HG03354 (cell line): ENCODE data around the gene NRXN3.

Experiments
- ATAC-seq: cut with Tn5 transposase; IDR thresholded peaks from one replicate; pipeline ENCODE4 v1.9.1; 2021; ENCODE audit warnings: mild to moderate bottlenecking; ENCODE audit not compliant: unreplicated experiment, poor library complexity, severe bottlenecking

NRXN3 gene

DNA sequence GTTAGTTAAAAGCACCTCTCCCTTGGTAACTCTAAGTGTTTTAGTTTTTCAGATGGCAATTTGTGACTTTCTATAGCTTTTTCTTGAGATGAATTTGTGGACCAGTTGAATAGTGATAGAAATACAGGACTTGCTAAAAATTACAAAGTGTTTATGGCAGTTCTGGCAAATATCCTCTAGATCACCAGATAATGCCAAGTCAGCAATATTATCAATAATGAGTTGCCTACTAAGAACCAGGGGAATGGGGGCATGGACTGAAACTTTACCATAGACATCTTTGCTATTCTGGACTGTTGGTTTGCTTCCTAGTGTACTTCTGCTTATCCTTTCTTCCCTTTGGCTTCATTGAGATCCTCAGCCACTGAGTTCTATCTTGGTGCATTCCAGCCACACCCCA is 1456.9 kb downstream of the NRXN3 start:
- no peak for ATAC-seq

DNA sequence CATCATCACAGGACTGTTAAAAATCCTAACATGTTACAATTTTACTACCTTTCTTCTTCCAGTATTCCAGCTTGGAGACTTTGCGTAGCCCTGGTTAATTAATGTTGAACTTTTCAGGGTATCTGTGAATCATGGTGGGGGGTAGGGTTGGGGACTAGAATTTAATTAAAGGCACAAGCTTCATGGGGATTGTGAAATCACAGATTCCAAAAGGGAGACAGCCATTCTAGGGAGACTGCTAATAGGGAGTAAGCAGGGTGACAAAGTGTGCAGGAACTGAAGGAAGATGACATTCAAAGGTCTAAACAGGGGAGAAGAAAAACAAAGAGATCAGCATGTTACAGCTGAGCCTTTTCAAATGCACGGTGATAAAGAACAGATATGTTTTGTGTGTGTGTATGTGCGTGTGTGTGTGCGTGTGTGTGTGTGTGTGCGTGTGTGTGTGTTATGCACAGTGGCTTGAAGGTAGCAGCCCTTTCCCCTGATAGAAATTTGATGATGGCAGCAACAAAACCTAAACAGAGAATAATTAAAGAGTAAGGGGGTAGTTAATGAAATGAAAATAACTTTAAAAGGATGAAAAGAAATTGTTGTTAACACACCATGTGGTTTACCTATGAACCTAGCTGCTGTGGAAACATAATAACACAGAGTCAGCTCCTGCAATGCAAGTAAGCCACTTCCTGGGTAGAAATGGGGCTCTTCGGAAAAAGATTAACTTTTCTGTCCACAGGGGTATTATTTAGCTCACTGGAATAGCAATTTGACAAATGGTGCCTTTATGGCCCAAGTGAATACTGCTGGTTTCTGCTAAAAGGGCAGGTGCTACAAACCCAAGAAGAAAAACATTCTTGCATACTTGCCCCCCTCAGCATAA is 1459.5 kb downstream of the NRXN3 start:
- no peak for ATAC-seq

DNA sequence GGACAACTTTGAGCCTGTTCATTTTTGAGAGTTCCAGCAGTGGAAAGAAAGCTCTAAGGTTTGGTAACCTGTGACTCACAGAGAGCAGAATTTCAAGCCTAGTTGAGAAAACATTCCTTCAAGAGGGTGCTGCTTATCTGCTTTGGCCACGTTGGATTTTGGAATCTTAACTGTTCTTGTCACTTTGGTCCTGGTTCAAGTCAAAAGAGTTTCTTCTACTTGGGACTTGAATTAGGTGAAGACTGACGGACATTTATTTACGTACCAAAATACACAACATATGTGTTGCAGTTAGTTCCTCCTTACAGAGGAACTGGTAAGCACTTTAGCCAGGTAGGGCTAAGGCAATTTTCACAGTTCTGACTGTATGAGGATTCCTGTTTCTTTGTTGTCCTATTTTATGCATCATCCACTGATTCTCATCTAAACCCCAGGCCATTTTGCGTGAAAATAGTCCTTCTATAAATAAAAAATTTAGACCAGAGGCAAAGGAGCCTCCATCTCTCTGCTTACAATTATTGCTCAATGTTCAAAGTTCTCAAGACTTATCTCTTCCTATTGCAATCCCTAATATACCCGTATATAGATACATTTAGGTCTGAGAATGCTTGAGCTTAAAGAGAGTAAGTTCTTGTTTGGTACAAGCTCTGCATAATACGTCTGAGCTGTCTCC is 1460.3 kb downstream of the NRXN3 start:
- no peak for ATAC-seq

- ATAC-seq = no peak
Observed at GRCh38 chr14:79631276-79631675, 1461.1 kb downstream of the NRXN3 start.

DNA sequence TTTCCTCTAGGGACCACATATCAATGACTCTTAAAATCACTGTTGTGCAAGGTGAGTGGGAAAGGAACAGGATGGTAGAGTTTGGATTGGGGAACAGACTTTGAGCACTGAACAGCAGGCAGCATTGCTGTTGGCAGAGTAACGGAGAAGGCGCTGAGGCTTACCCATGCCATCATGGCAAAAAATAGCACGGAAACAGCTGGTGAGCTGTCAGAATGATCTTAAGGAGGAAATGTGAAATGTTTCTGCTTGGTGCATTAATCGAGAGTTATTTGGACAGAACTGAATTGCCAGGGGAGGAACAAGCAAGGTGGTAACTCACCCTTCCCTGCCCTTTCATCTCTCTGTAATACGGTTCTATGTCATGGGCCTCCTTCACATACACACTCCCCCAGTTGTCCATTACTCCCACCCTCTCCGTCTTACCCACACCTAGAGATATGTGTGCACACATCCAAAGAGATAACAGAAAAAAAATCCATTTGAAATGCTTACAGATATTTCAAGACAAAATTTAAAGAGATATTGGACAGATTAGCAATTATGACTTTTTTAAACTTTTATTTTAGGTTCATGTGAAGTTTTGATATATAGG is 1468.6 kb downstream of the NRXN3 start:
- ATAC-seq = no peak

GRCh38 chr14:79639613-79640012 is 1469.4 kb downstream of the NRXN3 start:
- no peak for ATAC-seq

DNA sequence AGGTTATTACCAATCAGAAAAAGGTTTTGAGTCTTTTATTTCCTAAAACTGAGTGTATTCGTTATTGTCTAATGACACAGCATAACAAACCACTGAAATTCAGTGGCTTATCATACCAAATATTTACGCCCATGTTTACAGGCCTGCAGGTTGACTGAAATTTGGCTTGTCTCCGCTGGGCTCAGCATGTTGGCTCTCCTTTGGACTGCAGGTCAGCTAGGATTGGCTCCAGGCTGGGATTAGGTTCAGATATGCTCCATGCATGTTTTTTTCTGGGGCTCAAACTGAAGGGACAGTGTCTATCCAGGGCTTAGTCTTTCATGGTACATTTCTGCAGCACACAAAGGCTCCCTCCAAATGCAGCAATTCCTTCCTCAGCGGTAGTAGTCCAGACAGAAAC is 1471.2 kb downstream of the NRXN3 start:
- ATAC-seq = no peak

DNA sequence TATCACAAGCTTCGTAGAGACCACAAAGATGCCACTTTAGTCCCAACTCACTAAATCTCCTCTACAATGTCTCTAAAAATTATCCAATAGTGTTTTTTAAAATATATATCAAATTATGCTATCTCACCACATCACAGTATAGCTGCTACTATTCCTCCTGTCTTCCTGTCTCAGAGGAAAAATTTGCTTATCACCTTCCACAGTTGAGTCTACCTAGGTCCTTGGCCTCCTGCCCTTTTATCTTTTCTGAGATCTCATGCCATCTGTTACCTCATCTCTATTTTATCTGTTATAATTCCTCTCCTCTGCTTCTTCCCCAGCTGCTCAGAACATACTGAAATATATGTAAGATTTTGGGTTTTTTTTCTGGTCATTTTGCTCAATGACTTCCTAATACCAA is 1473.0 kb downstream of the NRXN3 start:
- no peak for ATAC-seq

DNA sequence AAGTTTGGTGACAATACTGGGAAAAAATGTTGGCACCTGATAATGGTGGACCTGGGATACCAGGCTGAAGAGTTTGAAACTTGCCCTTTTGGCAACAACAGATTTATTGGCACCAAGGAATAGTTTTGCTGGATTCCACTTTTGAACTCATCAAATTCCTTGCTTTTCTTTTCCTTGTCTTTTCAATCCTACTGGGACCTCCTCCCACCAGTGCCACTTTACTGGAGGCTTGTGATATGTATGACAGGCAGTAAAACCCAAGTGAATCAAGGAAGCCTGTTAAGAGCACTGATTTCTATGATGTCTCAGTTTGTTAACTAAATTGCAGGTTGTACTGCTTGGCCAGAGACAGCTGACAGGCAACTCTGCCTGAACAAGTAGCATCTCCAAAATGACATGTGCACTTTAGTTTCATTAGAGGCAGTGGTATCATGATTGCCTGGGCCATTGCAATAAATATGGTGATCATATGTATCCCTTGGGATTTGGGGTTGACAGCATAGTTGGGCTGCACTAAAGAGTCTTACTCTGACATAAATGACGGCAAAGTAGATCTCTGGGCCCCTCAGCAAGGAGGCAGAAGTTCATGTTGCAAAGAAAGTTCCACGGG is 1475.7 kb downstream of the NRXN3 start:
- ATAC-seq = no peak

- no peak for ATAC-seq
Observed at GRCh38 chr14:79649856-79650255, 1479.7 kb downstream of the NRXN3 start.

- ATAC-seq = no peak
Observed at GRCh38 chr14:79652513-79653307, 1482.5 kb downstream of the NRXN3 start.

DNA sequence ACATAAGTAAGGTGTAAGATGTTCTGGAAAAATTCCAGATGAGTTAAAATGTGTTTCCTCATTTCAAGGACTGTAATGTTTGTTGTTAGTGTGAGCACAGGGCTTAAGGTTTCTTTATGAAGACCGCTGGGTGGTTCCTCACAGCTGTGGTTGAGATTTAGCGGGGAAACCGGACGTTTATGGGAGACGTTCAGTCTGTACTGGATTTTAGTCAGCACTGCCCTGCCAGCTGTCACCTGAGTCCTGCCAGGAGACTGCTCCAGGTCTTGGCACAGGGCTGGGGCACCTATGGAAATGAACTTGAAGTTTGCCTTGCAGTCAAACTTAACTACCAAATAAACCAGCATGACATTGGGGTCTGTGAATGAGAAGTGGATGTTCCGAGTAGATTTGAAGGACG is 1485.9 kb downstream of the NRXN3 start:
- no peak for ATAC-seq

GRCh38 chr14:79656496-79656895 is 1486.3 kb downstream of the NRXN3 start:
- ATAC-seq = no peak

DNA sequence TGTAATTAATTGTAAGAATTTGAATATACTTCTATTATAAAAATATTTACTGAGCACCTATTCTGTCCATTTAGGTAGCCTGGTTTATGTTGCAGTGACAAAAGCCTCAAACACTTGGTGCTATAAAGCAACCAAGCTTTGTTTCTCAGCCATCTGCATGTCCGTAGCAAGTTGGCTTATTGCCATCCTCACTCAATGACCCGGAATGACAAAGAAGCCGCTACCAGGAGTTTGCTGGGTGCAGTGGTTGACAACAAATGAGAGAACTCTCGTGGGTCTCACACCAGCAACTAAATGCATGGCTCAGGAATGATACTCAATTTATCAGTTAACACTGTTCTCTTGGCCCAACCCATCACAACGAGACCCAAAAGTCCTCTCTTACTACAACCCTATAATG is 1488.0 kb downstream of the NRXN3 start:
- ATAC-seq = no peak

DNA sequence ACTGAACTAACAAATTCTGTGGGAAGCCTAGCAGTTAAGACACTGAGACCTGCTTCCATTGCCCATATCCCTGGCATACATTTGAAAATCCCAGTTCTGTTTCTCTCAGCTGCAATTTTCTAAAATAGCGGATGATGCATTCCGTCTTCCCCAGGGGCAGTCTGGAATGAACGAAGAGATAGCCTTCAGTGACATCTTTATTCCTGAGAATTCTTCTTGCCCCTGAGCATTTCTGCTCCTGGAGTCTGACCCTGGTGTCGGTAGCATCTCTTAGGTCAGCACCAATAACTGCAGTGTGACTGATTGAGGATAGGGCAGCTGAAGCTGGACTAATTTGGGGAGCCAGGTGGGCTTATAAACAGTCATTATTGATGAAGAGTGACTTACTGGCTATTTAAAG is 1488.6 kb downstream of the NRXN3 start:
- no peak for ATAC-seq

- ATAC-seq = no peak
Observed at GRCh38 chr14:79660053-79660939, 1490.1 kb downstream of the NRXN3 start.

DNA sequence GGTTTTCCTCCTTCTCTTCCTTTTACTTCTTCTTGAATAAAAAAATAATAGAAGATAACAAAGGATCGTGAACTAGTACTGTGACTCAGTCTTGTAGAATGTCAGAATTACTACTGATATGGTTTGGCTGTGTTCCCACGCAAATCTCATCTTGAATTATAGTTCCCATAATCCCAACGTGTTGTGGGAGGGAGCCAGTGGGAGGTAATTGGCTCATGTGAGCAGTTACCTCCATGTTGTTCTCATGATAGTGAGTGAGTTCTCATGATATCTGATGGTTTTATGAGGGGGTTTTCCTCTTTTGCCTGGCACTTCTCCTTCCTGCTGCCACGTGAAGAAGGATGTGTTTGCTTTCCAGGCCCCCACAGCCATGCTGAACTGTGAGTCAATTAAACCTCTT is 1491.6 kb downstream of the NRXN3 start:
- ATAC-seq = no peak

GRCh38 chr14:79663453-79663852 is 1493.3 kb downstream of the NRXN3 start:
- no peak for ATAC-seq

GRCh38 chr14:79665556-79665955 is 1495.4 kb downstream of the NRXN3 start:
- ATAC-seq = no peak
